ENCODE data around the gene SHISA6. TPM values are rescaled to one million over a fixed set of nuclear protein-coding genes. Genes with fewer than 3 reads are reported as not detected.

The SHISA6 gene
- polyA plus RNA-seq, 1 donor (not counting 4 experiments of a cell fraction or from before 2014, with no cell fraction given): 2.2 TPM

DNA sequence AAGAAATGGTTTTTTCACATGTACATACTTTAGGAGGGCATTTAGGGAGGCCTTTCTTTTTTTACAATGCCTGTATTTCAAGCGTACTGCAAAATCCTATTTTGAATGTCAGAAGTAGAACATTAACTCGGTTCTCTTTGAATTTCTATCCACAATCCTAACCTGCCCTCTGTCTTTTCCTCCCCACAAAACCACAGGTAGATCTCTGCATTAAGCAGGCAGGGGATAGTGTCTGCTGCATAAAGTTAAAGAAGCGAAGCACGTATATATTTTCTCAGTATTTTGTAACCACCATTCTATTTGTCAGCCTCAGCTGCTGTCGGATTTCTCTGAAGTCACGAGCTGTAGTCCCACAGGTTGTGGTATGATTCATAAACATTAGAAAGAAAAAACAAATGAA, 137.5 kb downstream of the SHISA6 start:
- DNase-seq (ENCODE audit: low read depth, low spot score) (no peak), FAIRE-seq (no peak)
- Histone ChIP-seq H3K79me2 (ENCODE audit: control insufficient read depth, insufficient read depth, low read length) (no peaks in the 10 kb centered on the region), H3K36me3 (ENCODE audit: control insufficient read depth in 2 of 2, extremely low read depth in 1 of 2, insufficient read depth in 2 of 2, low read length in 2 of 2) (no peaks in the 10 kb centered on the region), H3K9me3 (ENCODE audit: control insufficient read depth, low read depth, low read length) (no peaks in the 10 kb centered on the region), H4K20me1 (ENCODE audit: control insufficient read depth, extremely low read depth, insufficient read depth, low read length) (no peaks in the 10 kb centered on the region), H3K27me3 (ENCODE audit: control insufficient read depth, extremely low read depth, insufficient read depth, low read length) (no peaks in the 10 kb centered on the region), H3K27ac (ENCODE audit: control insufficient read depth, insufficient read depth, low read length) (no peak overlapping the region), H3K4me2 (ENCODE audit: control insufficient read depth, extremely low read depth, insufficient read depth, low read depth, low read length) (no peak overlapping the region), H3K9ac (ENCODE audit: control insufficient read depth, extremely low read depth, insufficient read depth, low read length) (no peak overlapping the region), H3K4me1 (ENCODE audit: control insufficient read depth, extremely low read depth, insufficient read depth, low read length) (no peaks in the 10 kb centered on the region), H3K4me3 (ENCODE audit: control insufficient read depth in 2 of 3, extremely low read depth in 1 of 3, insufficient read depth in 2 of 3, low read depth in 1 of 3, low read length in 3 of 3) (no peak overlapping the region), H3K9me1 (ENCODE audit: control insufficient read depth, extremely low read depth, insufficient read depth, low read length) (no peaks in the 10 kb centered on the region), H2AFZ (ENCODE audit: control insufficient read depth, low read length) (no peak overlapping the region)
- dilution Hi-C loops (cut with MboI; ENCODE audit: extremely low pct_ligation_motif_present, low sequenced_read_pairs): no loop called here
- TF ChIP-seq EZH2 (IDR thresholded peaks at IDR 0.05; ENCODE audit: low read length): no peak
- TF ChIP-seq, protein P1, sequence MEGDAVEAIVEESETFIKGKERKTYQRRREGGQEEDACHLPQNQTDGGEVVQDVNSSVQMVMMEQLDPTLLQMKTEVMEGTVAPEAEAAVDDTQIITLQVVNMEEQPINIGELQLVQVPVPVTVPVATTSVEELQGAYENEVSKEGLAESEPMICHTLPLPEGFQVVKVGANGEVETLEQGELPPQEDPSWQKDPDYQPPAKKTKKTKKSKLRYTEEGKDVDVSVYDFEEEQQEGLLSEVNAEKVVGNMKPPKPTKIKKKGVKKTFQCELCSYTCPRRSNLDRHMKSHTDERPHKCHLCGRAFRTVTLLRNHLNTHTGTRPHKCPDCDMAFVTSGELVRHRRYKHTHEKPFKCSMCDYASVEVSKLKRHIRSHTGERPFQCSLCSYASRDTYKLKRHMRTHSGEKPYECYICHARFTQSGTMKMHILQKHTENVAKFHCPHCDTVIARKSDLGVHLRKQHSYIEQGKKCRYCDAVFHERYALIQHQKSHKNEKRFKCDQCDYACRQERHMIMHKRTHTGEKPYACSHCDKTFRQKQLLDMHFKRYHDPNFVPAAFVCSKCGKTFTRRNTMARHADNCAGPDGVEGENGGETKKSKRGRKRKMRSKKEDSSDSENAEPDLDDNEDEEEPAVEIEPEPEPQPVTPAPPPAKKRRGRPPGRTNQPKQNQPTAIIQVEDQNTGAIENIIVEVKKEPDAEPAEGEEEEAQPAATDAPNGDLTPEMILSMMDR (optimal IDR thresholded peaks at IDR 0.05 in 1 of 3, IDR thresholded peaks at IDR 0.05 in 1 of 3, conservative IDR thresholded peaks at IDR 0.05 in 1 of 3; ENCODE audit: extremely low read depth in 1 of 3, insufficient read depth in 2 of 3, low read length in 3 of 3): no peak

DNA sequence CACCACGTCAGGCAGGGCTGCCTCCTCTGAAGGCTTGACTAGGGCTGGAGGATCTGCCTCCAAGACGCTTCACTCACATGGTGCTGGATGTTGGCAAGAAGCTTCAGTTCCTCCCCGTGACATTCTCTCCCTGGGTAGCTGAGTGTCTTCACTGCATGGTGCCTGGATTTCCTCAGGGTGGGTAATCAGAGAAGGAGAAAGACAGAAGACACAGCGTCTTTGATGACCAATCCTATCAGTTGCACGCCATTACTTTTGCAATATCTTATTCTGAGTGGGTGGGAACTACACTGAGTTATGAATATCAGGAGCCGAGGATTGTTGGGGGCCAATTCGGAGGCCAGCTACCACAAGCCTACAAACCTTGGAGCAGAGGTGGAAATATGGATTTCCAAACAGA, 139.7 kb downstream of the SHISA6 start:
- Histone ChIP-seq H3K27me3 (ENCODE audit: control insufficient read depth, extremely low read depth, insufficient read depth, low read length) (no peaks in the 10 kb centered on the region), H4K20me1 (ENCODE audit: control insufficient read depth, extremely low read depth, insufficient read depth, low read length) (no peaks in the 10 kb centered on the region), H3K9me1 (ENCODE audit: control insufficient read depth, extremely low read depth, insufficient read depth, low read length) (no peaks in the 10 kb centered on the region), H2AFZ (ENCODE audit: control insufficient read depth, low read length) (no peak overlapping the region), H3K4me2 (ENCODE audit: control insufficient read depth, extremely low read depth, insufficient read depth, low read depth, low read length) (no peak overlapping the region), H3K79me2 (ENCODE audit: control insufficient read depth, insufficient read depth, low read length) (no peaks in the 10 kb centered on the region), H3K27ac (ENCODE audit: control insufficient read depth, insufficient read depth, low read length) (no peak overlapping the region), H3K9me3 (ENCODE audit: control insufficient read depth, low read depth, low read length) (no peaks in the 10 kb centered on the region), H3K9ac (ENCODE audit: control insufficient read depth, extremely low read depth, insufficient read depth, low read length) (no peak overlapping the region), H3K4me3 (ENCODE audit: control insufficient read depth in 2 of 3, extremely low read depth in 1 of 3, insufficient read depth in 2 of 3, low read depth in 1 of 3, low read length in 3 of 3) (no peak overlapping the region), H3K36me3 (ENCODE audit: control insufficient read depth in 2 of 2, extremely low read depth in 1 of 2, insufficient read depth in 2 of 2, low read length in 2 of 2) (no peaks in the 10 kb centered on the region), H3K4me1 (ENCODE audit: control insufficient read depth, extremely low read depth, insufficient read depth, low read length) (no peaks in the 10 kb centered on the region)
- TF ChIP-seq, protein P1 (optimal IDR thresholded peaks at IDR 0.05 in 1 of 3, IDR thresholded peaks at IDR 0.05 in 1 of 3, conservative IDR thresholded peaks at IDR 0.05 in 1 of 3; ENCODE audit: extremely low read depth in 1 of 3, insufficient read depth in 2 of 3, low read length in 3 of 3): no peak
- no peak for TF ChIP-seq EZH2 (IDR thresholded peaks at IDR 0.05; ENCODE audit: low read length)
- dilution Hi-C loops (cut with MboI; ENCODE audit: extremely low pct_ligation_motif_present, low sequenced_read_pairs): no loop called here
- DNase-seq (ENCODE audit: low read depth, low spot score): no peak
- FAIRE-seq: no peak
